Right lobe of liver (tissue), 6 donors: ENCODE data around the gene OR56A5. TPM values are rescaled to one million over a fixed set of nuclear protein-coding genes. Genes with fewer than 3 reads are reported as not detected.

Experiments
- ATAC-seq, 4 donors: fragments of 200-7000 bp; cut with Tn5 transposase; one replicate each; pipeline ENCODE4 v1.9.1; 2020; ENCODE audit warnings: mild to moderate bottlenecking in 4 of 4, moderate library complexity in 4 of 4
- DNase-seq, 3 donors: peaks; one replicate each; pipeline ENCODE4 v3.0.0-alpha.2; 2020
- H3K27ac ChIP-seq, 3 donors: fragments of 200-600 bp; one replicate each; pipeline ENCODE4 v1.8.0; 2022
- H3K27me3 ChIP-seq, 2 donors: fragments of 200-600 bp; one replicate each; pipeline ENCODE4 v1.8.0; 2022
- H3K36me3 ChIP-seq, 4 donors: fragments of 200-600 bp; sonication (generic) in 1 of 4; one replicate each; pipeline versions ENCODE4 v1.5.1 to v1.8.0; 2017 to 2022; ENCODE audit warnings: control low read depth in 1 of 4
- H3K4me1 ChIP-seq, 4 donors: fragments of 200-600 bp; sonication (generic) in 1 of 4; one replicate each; pipeline versions ENCODE4 v1.5.1 to v1.8.0; 2017 to 2022; ENCODE audit warnings: control low read depth in 1 of 4
- H3K4me3 ChIP-seq, 3 donors: fragments of 200-600 bp; one replicate each; pipeline ENCODE4 v1.8.0; 2022
- H3K9me3 ChIP-seq, 4 donors: fragments of 200-600 bp; sonication (generic) in 1 of 4; one replicate each; pipeline versions ENCODE4 v1.5.1 to v1.8.0; 2017 to 2022; ENCODE audit warnings: control low read depth in 1 of 4
- CTCF ChIP-seq, 4 donors: fragments of 200-600 bp in 3 of 4; fragments of 450-650 bp in 1 of 4; IDR thresholded peaks; one replicate each; pipeline versions ENCODE4 v1.5.1 to v1.8.0; 2016 to 2022; ENCODE audit warnings: antibody characterized with exemption in 4 of 4, mild to moderate bottlenecking in 2 of 4
- POLR2A ChIP-seq: fragments of 450-650 bp; IDR thresholded peaks from one replicate; pipeline ENCODE4 v1.6.1; 2017; ENCODE audit warnings: antibody characterized with exemption, mild to moderate bottlenecking
- WGBS: methylation state at CpG from one replicate; pipeline ENCODE4 v1.1.6; 2018; ENCODE audit warnings: low coverage, low lambda C conversion rate; ENCODE audit not compliant: insufficient coverage; ENCODE audit errors: missing lambda C conversion rate; 5-methylcytosine and 5-hydroxymethylcytosine counted together
- intact Hi-C, 2 donors: fragments of 100-400 bp; cut with DNase I; formaldehyde crosslinking; loops; one replicate each; pipeline versions ENCODE4 v1.11.2 to v1.14.1; 2022
- total RNA-seq, 6 experiments: library from RNA; depleted of rRNA in 2 of 6; stranded (reverse); fragments of >200 nt in 2 of 6; fragmentation: NEBNext Ultra II Directional in 3 of 6; extraction: Animal tissue kit (Norgen Biotek cat#: 25700) in 3 of 6; gene quantifications; one replicate each; pipeline versions ENCODE4 v1.1.0 to v1.2.4, GENCODE V29; 2016 to 2023
- donor health status: DM: no; HTN: yes; CAD: no.
- donor health status: DM: no; HTN: no; CAD: no.
- donor health status: DM: no; HTN: no; CAD: no.
- donor health status: DM: no; HTN: yes; CAD: no.
- donor health status: DM: no; HTN: yes; CAD: no.

OR56A5 gene
- total RNA-seq, 6 experiments from 2014 or later, result not detected

- no peak overlapping the region for H3K4me3 ChIP-seq
- H3K4me1 ChIP-seq, result no peaks in the 10 kb centered on the region
- no peaks in the 10 kb centered on the region for H3K9me3 ChIP-seq
- H3K36me3 ChIP-seq, result no peaks in the 10 kb centered on the region
- H3K27me3 ChIP-seq, result no peaks in the 10 kb centered on the region
- TF ChIP-seq POLR2A, result no peak
- no peak for TF ChIP-seq CTCF (IDR thresholded peaks at IDR 0.05)
- intact Hi-C loops, result no loop called here
- H3K27ac ChIP-seq, result no peak overlapping the region
- 86% methylated on average over 1 of the region's 21 CpGs for WGBS
- DNase-seq, result no peak
- ATAC-seq, result no peak
Measured at GRCh38 chr11:5938603-5938965, 29.7 kb downstream of the OR56A5 start.

DNA sequence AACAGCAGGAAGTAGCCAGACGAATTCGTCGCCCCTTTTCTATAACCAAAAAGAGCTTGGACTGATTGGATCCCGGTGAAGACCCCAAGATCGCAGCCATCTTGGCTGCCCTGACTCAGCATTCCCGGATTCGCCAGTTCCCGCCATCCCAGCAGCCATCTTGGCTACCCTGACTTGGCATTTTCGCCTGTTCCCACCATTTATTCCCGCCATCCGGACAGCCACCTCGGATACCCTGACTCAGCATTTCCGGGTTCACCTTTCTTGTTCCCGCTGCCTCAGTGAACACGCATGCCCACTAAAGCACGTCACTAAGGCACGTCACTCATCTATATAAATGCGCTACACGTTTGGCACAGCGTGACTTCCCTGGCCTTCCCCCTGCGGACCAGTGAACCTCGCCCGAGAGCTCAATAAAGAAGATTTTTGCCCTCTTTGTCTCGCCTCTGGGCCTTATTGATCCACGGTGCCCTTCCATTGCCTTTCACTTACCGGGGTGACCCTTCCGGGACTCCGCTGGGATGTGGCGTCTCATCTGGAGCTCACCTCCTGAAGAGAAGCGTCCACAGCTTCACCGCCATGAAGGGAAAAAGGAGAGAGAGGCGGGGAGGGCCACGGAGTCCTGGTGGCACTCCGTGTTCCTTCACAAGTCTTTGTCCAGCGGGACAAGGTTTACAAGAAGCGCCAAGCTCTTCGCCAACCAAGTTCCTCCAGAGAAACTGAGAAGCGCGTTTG, 30.3 kb downstream of the OR56A5 start:
- intact Hi-C loops, result no loop called here
- Histone ChIP-seq H3K36me3 (no peaks in the 10 kb centered on the region), H3K27me3 (no peaks in the 10 kb centered on the region), H3K4me3 (no peak overlapping the region), H3K27ac (no peak overlapping the region), H3K9me3 (no peaks in the 10 kb centered on the region), H3K4me1 (no peaks in the 10 kb centered on the region)
- no peak for DNase-seq
- WGBS, result 84% methylated on average over 28 of the region's 39 CpGs
- TF ChIP-seq POLR2A (no peak), CTCF (IDR thresholded peaks at IDR 0.05) (no peak)
- ATAC-seq, result no peak

DNA sequence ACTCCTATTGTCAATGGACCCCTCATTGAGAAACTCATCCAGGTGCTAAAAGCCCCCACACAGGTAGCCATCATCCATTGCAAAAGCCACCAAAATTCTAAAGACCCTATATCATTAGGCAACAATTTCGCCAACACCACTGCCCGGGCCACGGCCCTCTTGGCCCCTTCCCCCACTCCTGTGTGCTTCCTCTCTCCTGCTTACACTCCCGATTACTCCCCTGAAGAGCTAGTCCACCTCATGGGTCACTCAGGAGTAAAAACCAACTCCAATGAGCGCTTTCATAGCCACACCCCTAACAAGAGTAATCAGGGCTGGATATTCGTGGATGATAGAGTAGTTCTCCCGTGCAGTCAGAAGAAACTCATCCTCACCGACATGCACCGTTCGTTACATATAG, 35.2 kb downstream of the OR56A5 start:
- intact Hi-C loops, result no loop called here
- H3K27me3 ChIP-seq, result no peaks in the 10 kb centered on the region
- 76% methylated on average over 10 of the region's 10 CpGs for WGBS
- no peaks in the 10 kb centered on the region for H3K4me1 ChIP-seq
- ATAC-seq (no peak), DNase-seq (no peak)
- no peaks in the 10 kb centered on the region for H3K36me3 ChIP-seq
- no peaks in the 10 kb centered on the region for H3K9me3 ChIP-seq
- H3K4me3 ChIP-seq, result no peak overlapping the region
- H3K27ac ChIP-seq, result no peak overlapping the region
- no peak for TF ChIP-seq CTCF (IDR thresholded peaks at IDR 0.05)
- no peak for TF ChIP-seq POLR2A

DNA sequence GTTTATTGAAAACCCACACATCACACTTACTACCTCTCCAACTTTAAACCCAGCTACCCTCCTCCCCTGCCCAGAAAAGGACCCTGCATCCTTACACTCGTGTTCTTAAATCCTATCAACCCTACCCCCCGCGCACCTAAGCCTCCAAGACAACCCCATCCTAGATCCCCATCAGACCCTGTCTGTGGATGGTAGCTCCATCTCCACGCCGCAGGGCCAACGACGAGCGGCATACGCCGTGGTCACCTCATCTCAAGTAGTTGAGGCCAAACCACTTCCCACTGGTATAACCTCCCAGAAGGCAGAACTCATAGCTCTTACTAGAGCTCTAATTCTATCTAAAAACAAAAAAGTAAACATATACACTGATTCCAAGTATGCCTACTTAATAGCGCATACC, 35.6 kb downstream of the OR56A5 start:
- DNase-seq (no peak), ATAC-seq (no peak)
- WGBS, result 85% methylated on average over 11 of the region's 11 CpGs
- Histone ChIP-seq H3K27me3 (no peaks in the 10 kb centered on the region), H3K4me1 (no peaks in the 10 kb centered on the region), H3K4me3 (no peak overlapping the region), H3K9me3 (no peaks in the 10 kb centered on the region), H3K27ac (no peak overlapping the region), H3K36me3 (no peaks in the 10 kb centered on the region)
- intact Hi-C loops, result no loop called here
- TF ChIP-seq POLR2A (no peak), CTCF (IDR thresholded peaks at IDR 0.05) (no peak)
